Measurements from ENCODE around the gene COLGALT1.

Gene COLGALT1

DNA sequence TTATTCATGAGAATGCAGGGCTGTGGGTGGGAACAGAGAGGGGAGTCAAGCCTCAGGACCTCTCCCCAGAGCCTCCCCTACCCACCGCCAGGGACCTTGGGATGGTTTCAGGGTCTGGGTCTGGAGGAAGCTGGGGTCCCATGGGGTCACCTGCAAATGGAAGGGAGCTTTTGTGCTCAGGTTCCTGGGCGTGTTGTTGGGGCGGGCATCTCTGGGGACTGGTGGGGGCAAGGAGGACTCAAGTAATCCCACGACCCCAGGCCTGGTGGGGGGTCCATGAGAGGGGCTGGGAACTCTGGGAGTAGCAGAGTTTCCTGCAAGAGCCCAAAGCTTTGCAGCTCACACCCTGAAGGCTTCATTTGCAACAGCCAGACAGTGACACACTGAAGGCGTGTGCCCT is 72.5 kb downstream of the COLGALT1 start:
- H3K4me3 ChIP-seq, result no peak overlapping the region

DNA sequence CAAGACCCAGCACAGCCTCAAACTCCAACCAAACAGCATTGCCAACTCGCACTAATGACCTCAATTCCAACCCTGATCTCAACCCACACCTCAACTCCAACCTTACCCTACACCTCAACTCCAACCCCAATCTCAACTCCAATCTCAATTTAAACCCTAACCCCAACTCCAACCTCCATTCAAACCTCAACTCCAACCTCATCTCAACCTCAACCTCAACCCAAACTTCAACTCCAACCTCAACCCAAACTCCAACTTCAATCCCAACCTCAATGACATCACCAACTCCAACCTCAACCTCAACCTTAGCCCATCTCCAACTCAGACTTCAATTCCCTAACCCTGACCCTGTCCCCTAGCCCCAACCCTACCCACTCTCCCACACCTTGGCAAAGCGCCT is 74.3 kb downstream of the COLGALT1 start:
- TF ChIP-seq CTCF (IDR thresholded peaks at IDR 0.05), result no peak
- H3K27ac ChIP-seq, result no peak overlapping the region
- DNase-seq (ENCODE audit: low spot score), result no peak
- no peak overlapping the region for H3K4me3 ChIP-seq

More for the DNA sequence above, 72.5 kb downstream of the COLGALT1 start:
- no peak for DNase-seq (ENCODE audit: low spot score)
- no peak overlapping the region for H3K27ac ChIP-seq
- no peak for TF ChIP-seq CTCF (IDR thresholded peaks at IDR 0.05)

DNA sequence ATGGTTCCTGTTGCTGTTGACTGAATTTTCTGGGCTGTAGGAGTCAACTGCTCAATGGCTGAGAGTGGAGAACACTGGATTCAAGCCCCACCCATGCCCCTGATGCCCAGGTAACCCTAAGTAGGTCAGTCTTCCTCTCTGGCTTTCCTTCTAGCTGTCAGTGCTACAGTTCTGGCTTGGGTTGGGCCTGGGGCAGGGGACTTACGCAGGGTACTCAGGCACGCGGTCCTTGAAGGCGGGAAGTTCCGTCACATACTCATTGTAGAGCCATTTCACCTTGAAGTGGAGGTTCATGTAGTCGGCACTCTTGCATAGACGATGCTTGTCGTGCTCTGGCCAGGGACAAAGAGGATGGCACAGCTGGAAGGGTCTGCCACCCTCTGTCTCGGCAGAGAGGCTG is 77.1 kb downstream of the COLGALT1 start:
- no peak overlapping the region for H3K27ac ChIP-seq
- no peak overlapping the region for H3K4me3 ChIP-seq
- TF ChIP-seq CTCF (IDR thresholded peaks at IDR 0.05), result no peak
- DNase-seq (ENCODE audit: low spot score), result no peak
